H1 (cell line): ENCODE measurements around the gene PXDN. TPM values are rescaled to one million over a fixed set of nuclear protein-coding genes. Genes with fewer than 3 reads are reported as not detected.

Experiments used
- CTCF ChIA-PET: fragments of 300-600 bp; sonication (Branson Sonifier 250); formaldehyde crosslinking; loops from one replicate; lab custom pipeline; 2021; ENCODE audit not compliant: partially characterized antibody; lab: Charles Lee
- POLR2A ChIA-PET: fragments of 300-600 bp; sonication (Branson Sonifier 250); formaldehyde crosslinking; loops from one replicate; lab custom pipeline; 2021; ENCODE audit warnings: inconsistent platforms; ENCODE audit not compliant: partially characterized antibody; lab: Charles Lee
- DNase-seq, 2 experiments: peaks; one replicate each; pipeline versions ENCODE4 v3.0.0 to v3.0.0-alpha.2; 2010 to 2022; ENCODE audit warnings: low spot score in 2 of 2, low read depth in 1 of 2, mixed read lengths in 1 of 2
- FAIRE-seq: peaks from 2 replicates; lab custom pipeline; 2011; peaks lifted over from hg19 to GRCh38; lab: Jason Lieb, UNC
- H2AFZ ChIP-seq: 2 replicates; pipeline ENCODE4 v1.8.1; 2012; ENCODE audit warnings: low read length, inconsistent platforms
- H2AK5ac ChIP-seq: 2 replicates; pipeline ENCODE4 v1.6.1; 2013; ENCODE audit warnings: low read depth, low read length
- H2BK120ac ChIP-seq: replicated peaks from 2 replicates; pipeline ENCODE3; 2013; ENCODE audit warnings: low read depth, low read length, inconsistent platforms
- H2BK12ac ChIP-seq: 2 replicates; pipeline ENCODE4 v1.6.1; 2013; ENCODE audit warnings: low read depth, low read length
- H2BK15ac ChIP-seq: 2 replicates; pipeline ENCODE4 v1.6.1; 2013; ENCODE audit warnings: low read length
- H2BK20ac ChIP-seq: 2 replicates; pipeline ENCODE4 v1.6.1; 2013; ENCODE audit warnings: low read length
- H2BK5ac ChIP-seq: 2 replicates; pipeline ENCODE4 v1.6.1; 2013; ENCODE audit warnings: low read depth, low read length
- H3K14ac ChIP-seq: 2 replicates; pipeline ENCODE4 v1.6.1; 2013; ENCODE audit warnings: inconsistent platforms; ENCODE audit not compliant: insufficient read length
- H3K18ac ChIP-seq: 2 replicates; pipeline ENCODE4 v1.6.1; 2013; ENCODE audit warnings: low read length; ENCODE audit errors: extremely low read depth
- H3K23ac ChIP-seq: 2 replicates; pipeline ENCODE4 v1.6.1; 2013; ENCODE audit warnings: inconsistent platforms; ENCODE audit not compliant: insufficient read length
- H3K23me2 ChIP-seq: 2 replicates; pipeline ENCODE4 v1.6.1; 2013; ENCODE audit warnings: low read depth, low read length
- H3K27ac ChIP-seq: 2 replicates; pipeline ENCODE4 v1.6.1; 2011; ENCODE audit warnings: low read depth, low read length, inconsistent platforms
- H3K27me3 ChIP-seq, 4 experiments: replicated peaks in 1 of 4; 1 replicate in 1 of 4; 2 replicates in 3 of 4; pipeline versions ENCODE4 v1.6.1 to v1.8.1; 2011 to 2013; ENCODE audit warnings: low read length in 3 of 4, mild to moderate bottlenecking in 3 of 4, inconsistent platforms in 2 of 4, mixed read lengths in 2 of 4, moderate library complexity in 1 of 4; ENCODE audit not compliant: control insufficient read depth in 3 of 4, insufficient read depth in 3 of 4; ENCODE audit errors: extremely low read depth in 1 of 4
- H3K36me3 ChIP-seq, 4 experiments: 2 replicates each; pipeline versions ENCODE4 v1.6.1 to v1.8.1; 2011 to 2013; ENCODE audit warnings: mild to moderate bottlenecking in 4 of 4, low read length in 3 of 4, moderate library complexity in 2 of 4, control low read depth in 1 of 4, inconsistent platforms in 1 of 4; ENCODE audit not compliant: insufficient read depth in 4 of 4, control insufficient read depth in 2 of 4
- H3K4ac ChIP-seq: replicated peaks from 2 replicates; pipeline ENCODE3; 2013; ENCODE audit warnings: low read length, low read depth, mixed read lengths, inconsistent platforms; ENCODE audit not compliant: insufficient read length
- H3K4me1 ChIP-seq, 4 experiments: replicated peaks in 1 of 4; 1 replicate in 1 of 4; 2 replicates in 3 of 4; pipeline versions ENCODE4 v1.6.1 to v1.8.1; 2011 to 2013; ENCODE audit warnings: low read length in 3 of 4, inconsistent platforms in 2 of 4, mixed read lengths in 1 of 4; ENCODE audit not compliant: insufficient read depth in 4 of 4, control insufficient read depth in 3 of 4
- H3K4me2 ChIP-seq, 2 experiments: 2 replicates each; pipeline versions ENCODE4 v1.6.1 to v1.8.1; 2011 to 2013; ENCODE audit warnings: low read depth in 2 of 2, low read length in 2 of 2, control low read depth in 1 of 2, inconsistent platforms in 1 of 2, mild to moderate bottlenecking in 1 of 2; ENCODE audit not compliant: insufficient read depth in 1 of 2
- H3K4me3 ChIP-seq, 4 experiments: fragments of 200-600, 300-600 bp in 1 of 4; sonication (generic), shearing (Covaris generic), sonication (Bioruptor Twin) in 1 of 4; 2 replicates each; pipeline versions ENCODE4 v1.5.1 to v1.8.1; 2011 to 2016; ENCODE audit warnings: low read length in 4 of 4, low read depth in 3 of 4, control low read depth in 2 of 4, inconsistent platforms in 2 of 4, mild to moderate bottlenecking in 2 of 4, mixed read lengths in 1 of 4, moderate library complexity in 1 of 4; ENCODE audit not compliant: insufficient read depth in 2 of 4; ENCODE audit errors: extremely low read depth in 1 of 4
- H3K56ac ChIP-seq: replicated peaks from 2 replicates; pipeline ENCODE3; 2013; ENCODE audit warnings: low read depth, mild to moderate bottlenecking, mixed read lengths, low read length, inconsistent platforms; ENCODE audit not compliant: insufficient read length
- H3K79me1 ChIP-seq: 2 replicates; pipeline ENCODE4 v1.6.1; 2013; ENCODE audit warnings: low read depth, low read length, control low read depth
- H3K79me2 ChIP-seq, 2 experiments: 2 replicates each; pipeline versions ENCODE4 v1.6.1 to v1.8.1; 2012 to 2013; ENCODE audit warnings: low read length in 2 of 2, mild to moderate bottlenecking in 2 of 2, inconsistent platforms in 1 of 2; ENCODE audit not compliant: insufficient read depth in 2 of 2, control insufficient read depth in 1 of 2
- H3K9ac ChIP-seq, 4 experiments: replicated peaks in 1 of 4; 1 replicate in 1 of 4; 2 replicates in 3 of 4; pipeline versions ENCODE4 v1.6.1 to v1.8.1; 2011 to 2013; ENCODE audit warnings: low read depth in 3 of 4, low read length in 3 of 4, control low read depth in 2 of 4, mild to moderate bottlenecking in 2 of 4, moderate library complexity in 2 of 4, inconsistent platforms in 1 of 4; ENCODE audit errors: extremely low read depth in 1 of 4
- H3K9me3 ChIP-seq, 2 experiments: 2 replicates each; pipeline versions ENCODE4 v1.6.1 to v1.8.1; 2012 to 2013; ENCODE audit warnings: mild to moderate bottlenecking in 2 of 2, moderate library complexity in 2 of 2, control low read depth in 1 of 2, inconsistent platforms in 1 of 2, low read depth in 1 of 2, low read length in 1 of 2, mixed read lengths in 1 of 2; ENCODE audit not compliant: insufficient read depth in 2 of 2
- H4K20me1 ChIP-seq, 2 experiments: replicated peaks in 1 of 2; 2 replicates each; pipeline versions ENCODE3 to v1.8.1; 2011 to 2013; ENCODE audit warnings: inconsistent platforms in 2 of 2, low read length in 2 of 2, mild to moderate bottlenecking in 1 of 2; ENCODE audit not compliant: insufficient read depth in 2 of 2, control insufficient read depth in 1 of 2
- H4K5ac ChIP-seq: 2 replicates; pipeline ENCODE4 v1.6.1; 2013; ENCODE audit warnings: low read length, low read depth, mixed read lengths, inconsistent platforms; ENCODE audit not compliant: insufficient read length
- H4K8ac ChIP-seq: 2 replicates; pipeline ENCODE4 v1.8.0; 2013; ENCODE audit warnings: mild to moderate bottlenecking, moderate library complexity, low read length, inconsistent platforms; ENCODE audit not compliant: insufficient read depth; ENCODE audit errors: extremely low read depth
- H4K91ac ChIP-seq: replicated peaks from 2 replicates; pipeline ENCODE3; 2013; ENCODE audit warnings: low read length, mixed read lengths, inconsistent platforms; ENCODE audit not compliant: insufficient read length
- POLR2AphosphoS5 ChIP-seq: IDR thresholded peaks from 2 replicates; pipeline ENCODE4 v1.6.1; 2011; ENCODE audit warnings: low read depth, low read length
- RXRA ChIP-seq: IDR thresholded peaks from 2 replicates; pipeline ENCODE4 v1.6.1; 2011; ENCODE audit warnings: low read depth, mild to moderate bottlenecking, low read length, moderate library complexity; ENCODE audit not compliant: insufficient read depth
- SRF ChIP-seq: IDR thresholded peaks from 2 replicates; pipeline ENCODE4 v1.6.1; 2011; ENCODE audit warnings: mild to moderate bottlenecking, low read depth, low read length, moderate library complexity
- TAF1 ChIP-seq: IDR thresholded peaks from 2 replicates; pipeline ENCODE4 v1.6.1; 2011; ENCODE audit warnings: mild to moderate bottlenecking, low read depth, low read length
- USF2 ChIP-seq: IDR thresholded peaks from 2 replicates; pipeline ENCODE4 v1.6.1; 2011; ENCODE audit warnings: low read length, improper control_type of control experiment
- WGBS, 2 experiments: shearing (Covaris generic) in 1 of 2; methylation state at CpG; one replicate each; pipeline versions ENCODE4 v1.1.6 to v1.1.7; 2013 to 2015; ENCODE audit warnings: low lambda C conversion rate in 2 of 2, mixed read lengths in 2 of 2, inconsistent platforms in 1 of 2, low coverage in 1 of 2, missing lambda C conversion rate in 1 of 2; ENCODE audit not compliant: insufficient replicate concordance in 2 of 2, insufficient coverage in 1 of 2, insufficient read length in 1 of 2; ENCODE audit errors: extremely low coverage in 1 of 2, missing lambda C conversion rate in 1 of 2; 5-methylcytosine and 5-hydroxymethylcytosine counted together
- polyA plus RNA-seq, 7 experiments: library from polyadenylated mRNA; depleted of rRNA in 3 of 7; stranded (reverse) in 5 of 7; unstranded in 2 of 7; fragments of >200 nt in 5 of 7; fragments of 200-250 nt in 2 of 7; gene quantifications; 1 replicate in 5 of 7; 2 replicates in 1 of 7; 4 replicates in 1 of 7; pipeline versions ENCODE4 v1.2.1 to v1.2.3, GENCODE V29; 2011 to 2013; ENCODE audit warnings: missing spikeins in 2 of 7, mixed read lengths in 2 of 7
- total RNA-seq: library from RNA; stranded (reverse); fragmentation: NEBNext Ultra II Directional; extraction: Animal tissue kit (Norgen Biotek cat#: 25700); gene quantifications from 2 replicates; pipeline ENCODE4 v1.2.1, GENCODE V29; 2021

PXDN gene
- total and polyA plus RNA-seq, 2 of the 8 experiments (the other 6 are each of a cell fraction or from before 2014, with no cell fraction given) = 104 to 141 TPM

GRCh38 chr2:1750933-1751766, 6.8 kb upstream of the PXDN start:
- Histone ChIP-seq H3K9ac (no peak overlapping the region), H3K56ac (no peak overlapping the region), H3K9me3 (peaks cover 15 to 19% of the 10 kb centered on the region in 2 experiments), H2BK5ac (peak overlapping the region; percentile 75; the same call in 1 of the 2 replicates), H3K18ac (no peak overlapping the region), H3K4me2 (peak overlapping the region in 1 of 2 experiments; percentile 40; a peak in 1 of 4 replicates), H2BK15ac (peak overlapping the region; percentile 88; the same call in 1 of the 2 replicates), H3K4ac (no peak overlapping the region), H4K5ac (no peak overlapping the region), H4K91ac (peak overlapping the region; percentile 80), H3K14ac (no peak overlapping the region), H4K8ac (no peak overlapping the region; the same call in 1 of the 2 replicates), H3K36me3 (no peaks in the 10 kb centered on the region), H3K4me1 (peaks cover 0 to 3% (median 0%) of the 10 kb centered on the region in 4 experiments; a peak in 1 of 7 replicates), H2AK5ac (no peak overlapping the region), H3K27ac (no peak overlapping the region), H3K79me2 (no peaks in the 10 kb centered on the region), H3K79me1 (no peaks in the 10 kb centered on the region), H3K23me2 (no peaks in the 10 kb centered on the region; the same call in 1 of the 2 replicates), H3K4me3 (no peak overlapping the region), H2AFZ (peak overlapping the region; percentile 80; the same call in 1 of the 2 replicates), H3K27me3 (peaks cover 0 to 21% (median 5%) of the 10 kb centered on the region in 4 experiments; a peak in 3 of 7 replicates), H2BK12ac (peak overlapping the region; percentile 50; the same call in 1 of the 2 replicates), H2BK120ac (no peak overlapping the region), H4K20me1 (peaks cover 0 to 4% of the 10 kb centered on the region in 2 experiments), H3K23ac (no peak overlapping the region), H2BK20ac (no peak overlapping the region)
- FAIRE-seq (peak; percentile 45), DNase-seq (peak; percentile 65 to 85)
- POLR2A ChIA-PET = interaction anchor here (0.7 to 1.3 kb wide), 6 partner anchors 15 to 153 kb away, joined by 3 to 4 read pairs (median 3); no protein-coding TSS in a partner anchor
- WGBS, 2 experiments = 59% methylated on average over 24 of the region's 24 CpGs; no CpG with 5 or more reads in 1 of the 2 experiments
- CTCF ChIA-PET = interaction anchor here (0.7 to 11.6 kb wide), 63 partner anchors 9 to 342 kb away, joined by 3 to 133 read pairs (median 4); no protein-coding TSS in a partner anchor
- TF ChIP-seq TAF1 (no peak), POLR2AphosphoS5 (no peak), SRF (no peak), USF2 (no peak), RXRA (no peak)
